ENCODE measurements around the gene HCN4.

The HCN4 gene

DNA sequence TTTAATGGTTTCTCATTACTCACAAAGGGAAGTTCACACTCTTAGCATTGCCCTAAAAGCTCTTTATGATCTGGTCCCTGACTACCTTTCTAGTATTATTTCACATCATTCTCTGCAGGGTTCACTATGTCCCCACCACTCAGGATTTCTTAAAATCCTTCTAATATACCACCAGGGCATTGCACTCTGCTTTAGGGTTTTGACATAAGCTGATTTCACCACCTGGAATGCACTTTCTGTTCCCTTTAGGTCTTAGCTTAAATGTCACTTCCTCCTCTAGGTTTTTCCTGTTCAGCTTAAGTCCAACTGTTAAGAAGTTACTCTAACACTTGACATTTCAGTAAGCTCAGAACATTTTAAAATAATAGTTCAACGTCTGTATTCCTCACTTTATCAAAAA is 81.7 kb downstream of the HCN4 start:
- TF ChIP-seq, protein P1, sequence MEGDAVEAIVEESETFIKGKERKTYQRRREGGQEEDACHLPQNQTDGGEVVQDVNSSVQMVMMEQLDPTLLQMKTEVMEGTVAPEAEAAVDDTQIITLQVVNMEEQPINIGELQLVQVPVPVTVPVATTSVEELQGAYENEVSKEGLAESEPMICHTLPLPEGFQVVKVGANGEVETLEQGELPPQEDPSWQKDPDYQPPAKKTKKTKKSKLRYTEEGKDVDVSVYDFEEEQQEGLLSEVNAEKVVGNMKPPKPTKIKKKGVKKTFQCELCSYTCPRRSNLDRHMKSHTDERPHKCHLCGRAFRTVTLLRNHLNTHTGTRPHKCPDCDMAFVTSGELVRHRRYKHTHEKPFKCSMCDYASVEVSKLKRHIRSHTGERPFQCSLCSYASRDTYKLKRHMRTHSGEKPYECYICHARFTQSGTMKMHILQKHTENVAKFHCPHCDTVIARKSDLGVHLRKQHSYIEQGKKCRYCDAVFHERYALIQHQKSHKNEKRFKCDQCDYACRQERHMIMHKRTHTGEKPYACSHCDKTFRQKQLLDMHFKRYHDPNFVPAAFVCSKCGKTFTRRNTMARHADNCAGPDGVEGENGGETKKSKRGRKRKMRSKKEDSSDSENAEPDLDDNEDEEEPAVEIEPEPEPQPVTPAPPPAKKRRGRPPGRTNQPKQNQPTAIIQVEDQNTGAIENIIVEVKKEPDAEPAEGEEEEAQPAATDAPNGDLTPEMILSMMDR (conservative IDR thresholded peaks at IDR 0.05; ENCODE audit: low read depth, low read length): no peak
- peak; percentile 16 for DNase-seq (ENCODE audit: low read depth)
- H3K4me3 ChIP-seq (ENCODE audit: low read depth, low read length): no peak overlapping the region

- DNase-seq (ENCODE audit: low read depth): peak; percentile 37
- H3K4me3 ChIP-seq (ENCODE audit: low read depth, low read length): no peak overlapping the region
- TF ChIP-seq, protein P1 (conservative IDR thresholded peaks at IDR 0.05; ENCODE audit: low read depth, low read length): no peak
Observed at GRCh38 chr15:73286311-73286710, 82.4 kb downstream of the HCN4 start.

- TF ChIP-seq, protein P1 (conservative IDR thresholded peaks at IDR 0.05; ENCODE audit: low read depth, low read length): peak; percentile 45
- peak; percentile 59 for DNase-seq (ENCODE audit: low read depth)
Observed at GRCh38 chr15:73284090-73284716, 84.6 kb downstream of the HCN4 start.

DNA sequence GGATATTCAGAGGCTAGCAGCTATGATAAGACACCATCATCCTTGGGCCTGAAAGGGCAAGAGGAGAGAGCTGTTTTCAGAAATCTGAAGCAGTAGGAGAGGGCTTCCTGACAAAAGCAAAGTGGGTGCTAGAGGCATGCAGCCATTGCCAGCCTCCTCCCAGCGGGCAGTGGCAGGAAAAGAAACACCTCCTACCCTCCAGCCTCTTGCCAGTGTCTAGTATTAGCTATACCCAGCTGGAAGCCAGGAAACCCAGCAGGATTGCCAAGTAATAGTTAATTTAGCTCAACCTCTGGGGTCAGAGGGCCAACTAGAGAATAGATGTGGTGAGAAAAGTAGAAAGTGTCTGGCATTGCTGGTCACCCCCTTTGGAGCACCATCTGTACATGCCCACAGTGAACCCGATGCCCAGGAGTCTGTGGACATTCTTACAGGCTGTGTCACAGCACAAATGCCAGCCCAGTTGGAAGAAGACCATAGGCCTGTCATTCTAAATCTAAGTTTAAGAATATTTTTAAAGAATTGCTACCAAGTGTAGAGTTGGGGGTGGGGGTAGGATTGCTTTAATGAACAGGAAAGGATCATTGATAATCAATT is 85.3 kb downstream of the HCN4 start:
- H3K4me3 ChIP-seq (ENCODE audit: low read depth, low read length): no peak overlapping the region
- no peak for DNase-seq (ENCODE audit: low read depth)
- TF ChIP-seq, protein P1 (conservative IDR thresholded peaks at IDR 0.05; ENCODE audit: low read depth, low read length): no peak

More at GRCh38 chr15:73284090-73284716, 84.6 kb downstream of the HCN4 start:
- H3K4me3 ChIP-seq (ENCODE audit: low read depth, low read length): no peak overlapping the region

DNA sequence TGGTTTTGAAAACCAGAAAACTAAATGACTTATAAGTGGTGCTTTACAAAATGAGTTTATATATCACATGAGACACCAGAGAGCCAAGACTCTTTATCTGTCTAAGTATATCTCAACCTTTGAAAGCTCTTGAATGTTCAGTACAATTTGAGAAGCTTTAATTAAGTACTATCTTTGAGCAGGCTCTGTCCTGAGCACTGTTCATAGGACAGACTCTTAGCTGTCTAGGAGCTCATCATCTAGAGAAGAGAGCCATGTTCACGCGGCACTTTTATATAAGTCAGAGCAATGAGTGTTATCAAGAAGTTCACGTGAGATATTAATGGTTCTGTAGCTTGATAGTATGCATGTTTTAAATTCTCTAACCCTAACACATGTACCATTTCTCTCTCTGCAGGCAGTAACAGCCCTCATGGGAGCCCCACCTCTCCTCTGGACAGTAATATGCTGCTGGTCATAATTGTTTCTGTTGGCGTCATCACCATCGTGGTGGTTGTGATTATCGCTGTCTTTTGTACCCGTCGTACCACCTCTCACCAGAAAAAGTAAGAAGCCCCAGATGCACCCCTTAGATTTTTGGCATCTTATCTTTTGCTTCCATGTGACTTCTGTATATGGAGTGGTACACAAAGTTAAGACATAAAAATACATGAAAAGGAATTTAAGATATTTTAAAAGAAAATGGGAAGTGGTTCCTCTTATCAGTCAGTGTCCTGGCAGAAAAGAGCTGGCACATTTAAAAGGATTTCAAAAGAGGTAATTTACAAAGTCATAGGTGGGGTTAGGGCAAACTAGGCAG is 86.0 kb downstream of the HCN4 start:
- no peak for DNase-seq (ENCODE audit: low read depth)
- H3K4me3 ChIP-seq (ENCODE audit: low read depth, low read length): no peak overlapping the region
- TF ChIP-seq, protein P1 (conservative IDR thresholded peaks at IDR 0.05; ENCODE audit: low read depth, low read length): no peak

DNA sequence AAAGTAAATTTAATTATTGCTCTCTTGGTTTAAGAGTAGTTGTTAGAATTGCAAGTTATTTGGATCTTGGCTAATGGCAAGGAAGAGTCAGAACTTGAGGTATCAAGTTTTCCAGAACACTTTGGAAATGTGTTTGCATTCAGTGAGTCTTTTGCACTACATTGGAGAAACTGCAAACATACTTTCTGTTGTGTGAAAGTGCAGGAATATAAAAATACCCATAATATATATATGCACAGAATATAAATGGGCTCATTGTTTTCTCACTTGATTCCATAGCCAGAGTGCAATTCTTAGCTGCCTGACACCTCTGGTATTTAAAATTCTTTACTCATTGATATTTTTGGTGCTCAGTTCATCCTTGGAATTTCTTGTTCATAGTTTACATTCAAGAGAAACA is 92.9 kb downstream of the HCN4 start:
- no peak for DNase-seq (ENCODE audit: low read depth)
- TF ChIP-seq, protein P1 (conservative IDR thresholded peaks at IDR 0.05; ENCODE audit: low read depth, low read length): no peak
- H3K4me3 ChIP-seq (ENCODE audit: low read depth, low read length): no peak overlapping the region

Data from choroid plexus epithelial cell (primary cell).